Natural killer cell treated with Interleukin-12 subunit alpha and Interleukin-12 subunit beta and Interleukin-15 and Interleukin-18, amount 100 ng/mL, for 72 hours (primary cell): ENCODE results near the gene SLC15A5. TPM values are rescaled to one million over a fixed set of nuclear protein-coding genes. Genes with fewer than 3 reads are reported as not detected.

Experiments
- ATAC-seq, 2 donors: fragments of 150-1000 bp; cut with Tn5 transposase in 1 of 2; sonication (Bioruptor Pico), chemical (Tn5 transposase) in 1 of 2; 2 replicates each; pipeline ENCODE4 v1.10.0; 2021
- DNase-seq: peaks from one replicate; pipeline ENCODE4 v3.0.0; 2022; ENCODE audit warnings: low spot score
- H3K27ac Mint-ChIP-seq, 2 donors: 1 replicate in 1 of 2; 2 replicates in 1 of 2; pipeline ENCODE4 v1.8.0; 2022; ENCODE audit warnings: mixed read lengths in 2 of 2, mild to moderate bottlenecking in 1 of 2, moderate library complexity in 1 of 2
- H3K27me3 Mint-ChIP-seq, 2 donors: 1 replicate in 1 of 2; 2 replicates in 1 of 2; pipeline ENCODE4 v1.8.0; 2022; ENCODE audit warnings: mixed read lengths in 2 of 2
- H3K36me3 Mint-ChIP-seq: one replicate; pipeline ENCODE4 v1.8.0; 2022; ENCODE audit warnings: mixed read lengths
- H3K4me1 Mint-ChIP-seq, 2 donors: 1 replicate in 1 of 2; 2 replicates in 1 of 2; pipeline ENCODE4 v1.8.0; 2022; ENCODE audit warnings: low read depth in 2 of 2, mixed read lengths in 2 of 2, mild to moderate bottlenecking in 1 of 2
- H3K4me3 Mint-ChIP-seq: one replicate; pipeline ENCODE4 v1.8.0; 2022; ENCODE audit warnings: mixed read lengths
- H3K9me3 Mint-ChIP-seq: 2 replicates; pipeline ENCODE4 v1.8.0; 2022; ENCODE audit warnings: mixed read lengths
- total RNA-seq, 2 donors: library from RNA; stranded (reverse); gene quantifications; one replicate each; pipeline ENCODE4 v1.2.3, GENCODE V29; 2022

SLC15A5 gene
- total RNA-seq, 2 donors from 2014 or later = not detected

DNA sequence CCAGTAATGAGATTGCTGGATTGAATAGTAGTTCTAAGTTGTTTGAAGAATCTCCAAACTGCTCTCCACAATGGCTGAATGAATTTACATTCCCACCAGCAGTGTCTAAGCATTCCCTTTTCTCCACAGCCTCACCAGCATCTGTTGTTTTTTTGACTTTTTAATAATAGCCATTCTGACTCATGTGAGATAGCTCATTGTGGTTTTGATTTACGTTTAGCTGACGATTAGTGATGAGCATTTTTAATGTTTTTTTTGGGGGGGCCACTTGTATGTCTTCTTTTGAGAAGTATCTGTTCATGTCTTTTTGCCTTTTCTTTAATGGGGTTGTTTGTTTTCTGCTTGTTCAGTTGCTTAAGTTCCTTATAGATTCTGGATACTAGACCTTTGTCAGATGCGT is 8.1 kb upstream of the SLC15A5 start:
- no peak overlapping the region for H3K4me3 Mint-ChIP-seq
- H3K27ac Mint-ChIP-seq = no peak overlapping the region
- no peak for DNase-seq
- no peaks in the 10 kb centered on the region for H3K36me3 Mint-ChIP-seq
- H3K27me3 Mint-ChIP-seq = no peaks in the 10 kb centered on the region
- no peaks in the 10 kb centered on the region for H3K4me1 Mint-ChIP-seq
- peaks cover 13% of the 10 kb centered on the region for H3K9me3 Mint-ChIP-seq
- no peak for ATAC-seq

DNA sequence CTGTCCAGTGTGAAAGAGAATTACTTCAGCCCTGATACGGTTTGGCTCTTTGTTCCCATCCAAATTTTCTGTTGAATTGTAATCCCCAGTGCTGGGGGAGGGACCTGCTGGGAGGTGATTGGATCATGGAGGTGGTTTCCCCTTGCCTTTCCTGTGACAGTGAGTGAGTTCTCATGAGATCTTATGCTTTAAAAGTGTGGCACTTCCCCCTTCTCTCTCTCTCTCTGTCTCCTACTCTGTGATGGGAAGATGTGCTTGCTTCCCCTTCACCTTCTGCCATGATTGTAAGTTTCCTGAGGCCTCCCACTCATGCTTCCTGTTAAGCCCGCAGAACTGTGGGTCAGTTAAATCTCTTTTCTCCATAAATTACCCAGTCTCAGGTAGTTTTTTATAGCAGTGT is 5.5 kb upstream of the SLC15A5 start:
- H3K36me3 Mint-ChIP-seq = no peaks in the 10 kb centered on the region
- no peak overlapping the region for H3K4me3 Mint-ChIP-seq
- H3K27me3 Mint-ChIP-seq = no peaks in the 10 kb centered on the region
- ATAC-seq (no peak), DNase-seq (no peak)
- H3K27ac Mint-ChIP-seq = no peak overlapping the region
- H3K4me1 Mint-ChIP-seq = no peaks in the 10 kb centered on the region
- peaks cover 10% of the 10 kb centered on the region for H3K9me3 Mint-ChIP-seq

DNA sequence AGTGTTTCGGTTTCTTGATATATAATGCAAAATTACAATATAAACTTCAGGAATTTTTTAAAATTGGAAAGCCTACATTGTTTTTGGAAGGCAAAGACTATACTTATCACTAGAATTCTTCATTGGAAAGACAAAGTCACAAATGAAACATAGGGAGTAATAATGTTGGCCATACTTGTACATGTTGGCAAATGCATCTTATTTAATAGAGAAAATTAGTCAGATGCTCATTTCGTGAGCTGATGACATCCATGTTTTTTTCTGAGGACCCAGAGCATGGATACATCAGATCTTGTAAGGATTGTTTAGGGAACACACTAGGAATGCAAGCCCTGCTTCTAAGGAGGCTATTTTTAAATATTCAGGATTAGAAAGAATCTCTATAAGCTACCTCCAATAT is 4.6 kb upstream of the SLC15A5 start:
- H3K36me3 Mint-ChIP-seq = no peaks in the 10 kb centered on the region
- DNase-seq = no peak
- no peak overlapping the region for H3K27ac Mint-ChIP-seq
- no peak for ATAC-seq
- no peak overlapping the region for H3K4me3 Mint-ChIP-seq
- H3K9me3 Mint-ChIP-seq = peaks cover 6% of the 10 kb centered on the region
- H3K27me3 Mint-ChIP-seq = no peaks in the 10 kb centered on the region
- no peaks in the 10 kb centered on the region for H3K4me1 Mint-ChIP-seq

DNA sequence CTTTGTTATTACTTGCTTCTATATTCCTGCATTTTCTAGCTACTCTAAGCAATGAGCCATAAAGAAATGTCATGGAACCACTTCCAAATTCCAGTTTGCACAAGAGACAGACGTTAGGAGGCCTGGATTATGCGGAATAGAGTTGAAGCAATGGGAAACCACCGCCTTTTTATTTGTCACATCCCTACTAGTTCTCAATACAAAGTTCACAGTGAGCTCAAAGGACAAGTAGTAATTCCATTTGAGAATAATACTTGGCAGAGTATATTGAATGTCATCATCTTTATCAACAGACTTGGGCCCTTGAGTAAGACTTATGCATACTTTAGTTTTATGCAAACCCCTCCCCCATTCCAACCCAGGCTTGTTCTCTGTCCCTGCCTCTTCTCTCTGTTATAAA is 3.7 kb upstream of the SLC15A5 start:
- no peaks in the 10 kb centered on the region for H3K27me3 Mint-ChIP-seq
- H3K4me1 Mint-ChIP-seq = no peaks in the 10 kb centered on the region
- H3K9me3 Mint-ChIP-seq = peaks cover 10% of the 10 kb centered on the region
- no peak for DNase-seq
- no peak overlapping the region for H3K4me3 Mint-ChIP-seq
- H3K27ac Mint-ChIP-seq = no peak overlapping the region
- no peaks in the 10 kb centered on the region for H3K36me3 Mint-ChIP-seq
- ATAC-seq = no peak

DNA sequence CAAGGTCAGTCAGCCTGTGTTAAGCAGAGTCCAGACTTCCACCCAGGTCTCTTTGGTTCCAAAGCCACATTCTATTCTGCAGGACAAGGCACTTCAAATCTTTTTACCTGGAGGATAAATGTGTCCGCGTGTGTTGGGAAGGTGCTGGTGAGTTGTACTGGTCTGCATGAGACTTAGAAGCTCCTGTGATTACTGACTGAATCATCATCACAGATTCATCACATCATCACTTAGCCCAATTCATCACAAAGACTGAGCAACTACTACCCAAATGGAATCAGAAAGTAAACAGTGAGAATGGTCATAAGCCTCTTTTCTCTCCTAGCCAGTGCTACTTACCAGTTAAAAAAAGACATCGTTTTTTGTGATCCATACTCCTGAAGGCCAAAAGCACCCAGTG is 5.3 kb downstream of the SLC15A5 start:
- Mint-ChIP-seq H3K27ac (no peak overlapping the region), H3K36me3 (no peaks in the 10 kb centered on the region), H3K27me3 (no peaks in the 10 kb centered on the region), H3K4me1 (no peaks in the 10 kb centered on the region), H3K9me3 (peaks cover 17% of the 10 kb centered on the region), H3K4me3 (no peak overlapping the region)
- no peak for ATAC-seq
- DNase-seq = no peak

DNA sequence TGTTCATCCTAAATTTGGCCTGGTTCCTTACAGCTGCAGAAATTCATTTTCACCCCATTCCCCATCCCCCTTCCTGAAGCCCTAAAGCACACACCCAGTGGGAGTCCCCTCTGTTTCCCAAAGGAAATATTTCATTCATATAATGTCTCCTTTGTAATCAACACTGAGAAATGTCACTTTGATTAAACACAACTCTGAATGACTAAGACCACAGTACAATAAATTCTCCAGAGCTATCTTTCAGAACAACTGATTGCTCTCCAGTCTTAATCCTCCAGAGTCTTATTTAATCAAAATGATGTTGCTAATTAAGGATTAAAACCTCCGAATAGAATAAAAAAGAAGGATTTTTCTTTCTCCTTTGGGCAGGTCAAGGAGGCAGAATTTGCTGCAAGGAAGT is 6.4 kb downstream of the SLC15A5 start:
- no peak overlapping the region for H3K4me3 Mint-ChIP-seq
- H3K36me3 Mint-ChIP-seq = no peaks in the 10 kb centered on the region
- H3K4me1 Mint-ChIP-seq = no peaks in the 10 kb centered on the region
- no peak overlapping the region for H3K27ac Mint-ChIP-seq
- ATAC-seq (no peak), DNase-seq (no peak)
- peaks cover 12% of the 10 kb centered on the region for H3K9me3 Mint-ChIP-seq
- no peaks in the 10 kb centered on the region for H3K27me3 Mint-ChIP-seq

DNA sequence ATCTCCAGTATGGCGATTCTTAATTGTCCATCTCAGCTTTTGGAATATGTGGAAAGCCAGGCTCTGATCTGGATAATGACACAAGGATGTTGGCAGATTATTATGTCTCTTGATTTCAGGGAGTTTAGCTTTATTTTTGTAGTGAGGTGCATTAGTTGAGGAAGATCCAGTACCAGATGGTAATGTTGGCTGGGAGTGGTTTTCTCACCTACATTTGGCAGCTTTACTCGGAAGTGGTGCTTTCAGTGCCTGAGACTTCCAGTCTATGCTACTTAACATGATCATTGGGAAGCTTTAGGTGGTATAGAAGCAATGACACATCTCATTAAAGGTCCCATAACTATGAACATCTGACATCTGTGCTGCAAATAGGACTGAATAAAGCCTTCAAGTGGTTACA is 7.5 kb downstream of the SLC15A5 start:
- H3K9me3 Mint-ChIP-seq = peaks cover 12% of the 10 kb centered on the region
- DNase-seq = no peak
- no peak overlapping the region for H3K4me3 Mint-ChIP-seq

DNA sequence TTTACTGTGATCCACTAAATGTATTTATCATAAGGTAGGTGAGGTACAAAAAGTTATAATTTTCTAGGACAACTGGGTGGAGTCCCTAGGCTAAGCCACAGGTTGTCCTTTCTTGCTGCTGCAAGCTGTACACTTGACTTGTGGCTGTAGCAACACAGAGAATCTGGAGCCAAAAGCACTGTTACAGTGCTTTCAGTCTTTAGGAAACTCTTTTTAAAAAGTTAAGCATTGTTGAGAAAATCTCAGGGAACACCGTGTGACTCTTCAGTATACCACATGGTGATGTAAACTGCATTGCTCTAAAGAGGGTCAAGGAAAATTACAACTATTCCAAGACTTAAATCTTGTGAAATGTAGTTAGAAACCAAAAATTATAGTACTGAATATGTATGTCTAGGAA is 11.4 kb downstream of the SLC15A5 start:
- Mint-ChIP-seq H3K36me3 (peaks cover 4% of the 10 kb centered on the region), H3K4me3 (no peak overlapping the region), H3K27ac (no peak overlapping the region), H3K27me3 (no peaks in the 10 kb centered on the region), H3K9me3 (peaks cover 20% of the 10 kb centered on the region), H3K4me1 (no peaks in the 10 kb centered on the region)
- ATAC-seq = no peak
- DNase-seq = no peak

More for the DNA sequence above, 7.5 kb downstream of the SLC15A5 start:
- Mint-ChIP-seq H3K4me1 (no peaks in the 10 kb centered on the region), H3K27ac (no peak overlapping the region), H3K36me3 (no peaks in the 10 kb centered on the region), H3K27me3 (no peaks in the 10 kb centered on the region)
- no peak for ATAC-seq

DNA sequence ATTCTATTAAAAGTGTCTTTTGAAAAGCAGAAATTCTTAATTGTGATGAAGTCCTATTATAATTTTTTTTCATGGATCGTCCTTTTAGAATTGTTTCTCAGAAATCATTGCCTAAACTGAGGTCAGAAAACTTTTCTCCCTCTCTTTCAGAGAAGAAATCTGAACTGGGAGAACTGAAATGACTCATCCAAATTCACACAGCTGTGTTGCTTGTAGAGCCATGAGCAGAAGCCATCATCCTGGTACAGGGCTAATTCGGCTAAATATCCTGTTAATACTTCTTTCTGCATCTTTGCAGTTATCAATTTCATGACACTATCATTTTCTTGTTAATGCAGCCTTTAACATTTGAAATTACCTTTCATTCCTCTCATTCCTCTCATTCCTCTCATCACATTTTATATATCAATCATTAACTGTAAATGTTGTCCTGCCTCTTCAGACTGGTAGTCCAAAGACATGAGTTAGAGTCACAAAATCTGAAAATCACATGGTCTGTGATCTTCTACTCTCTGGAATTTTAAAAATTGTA is 15.5 kb downstream of the SLC15A5 start:
- H3K36me3 Mint-ChIP-seq = peaks cover 4% of the 10 kb centered on the region
- no peak for ATAC-seq
- no peaks in the 10 kb centered on the region for H3K4me1 Mint-ChIP-seq
- H3K27me3 Mint-ChIP-seq = no peaks in the 10 kb centered on the region
- DNase-seq = no peak
- peaks cover 17% of the 10 kb centered on the region for H3K9me3 Mint-ChIP-seq
- H3K27ac Mint-ChIP-seq = no peak overlapping the region
- H3K4me3 Mint-ChIP-seq = no peak overlapping the region

DNA sequence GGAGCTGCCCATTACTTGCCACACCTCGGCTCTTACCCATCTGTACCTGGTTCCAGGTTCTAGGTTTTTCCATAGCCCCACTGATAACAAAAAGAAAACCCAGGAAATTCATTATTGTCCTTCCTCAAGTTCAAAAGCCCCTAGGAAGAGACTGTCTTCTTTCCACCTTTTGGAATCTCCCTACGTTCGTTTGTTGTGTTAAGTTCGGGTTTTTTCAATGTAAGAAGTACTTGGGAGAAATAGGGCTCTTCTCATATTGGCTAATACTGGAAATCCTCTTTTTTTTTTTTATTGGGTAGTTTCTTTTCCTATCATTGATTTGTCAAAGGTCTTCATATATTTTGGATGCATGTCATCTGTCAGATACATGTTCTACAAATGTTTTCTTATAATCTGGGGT is 17.3 kb downstream of the SLC15A5 start:
- ATAC-seq (no peak), DNase-seq (no peak)
- H3K27me3 Mint-ChIP-seq = no peaks in the 10 kb centered on the region
- H3K4me3 Mint-ChIP-seq = no peak overlapping the region
- peaks cover 17% of the 10 kb centered on the region for H3K9me3 Mint-ChIP-seq
- H3K4me1 Mint-ChIP-seq = no peaks in the 10 kb centered on the region
- H3K36me3 Mint-ChIP-seq = peaks cover 4% of the 10 kb centered on the region
- no peak overlapping the region for H3K27ac Mint-ChIP-seq

DNA sequence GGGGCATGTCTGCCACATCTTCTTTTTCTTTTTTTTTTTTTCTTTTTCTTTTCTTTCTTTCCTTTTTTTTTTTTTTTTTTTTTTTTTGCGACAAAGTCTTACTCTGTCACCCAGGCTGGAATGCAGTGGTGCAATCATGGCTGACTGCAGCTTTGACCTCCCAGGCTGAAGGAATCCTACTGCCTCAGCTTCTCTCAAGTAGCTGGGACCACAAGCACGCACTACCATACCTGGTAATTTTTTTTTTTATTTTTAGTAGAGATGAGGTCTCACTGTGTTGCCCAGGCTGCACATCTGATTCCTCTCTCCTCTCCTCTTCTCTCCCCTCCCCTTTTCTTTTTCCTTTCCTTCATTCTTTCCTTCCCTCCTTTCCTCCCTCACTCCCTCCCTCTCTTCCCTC is 18.5 kb downstream of the SLC15A5 start:
- H3K27me3 Mint-ChIP-seq = no peaks in the 10 kb centered on the region
- DNase-seq (no peak), ATAC-seq (no peak)
- peaks cover 14% of the 10 kb centered on the region for H3K9me3 Mint-ChIP-seq
- peaks cover 4% of the 10 kb centered on the region for H3K36me3 Mint-ChIP-seq
- no peak overlapping the region for H3K27ac Mint-ChIP-seq
- H3K4me1 Mint-ChIP-seq = no peaks in the 10 kb centered on the region
- H3K4me3 Mint-ChIP-seq = no peak overlapping the region

DNA sequence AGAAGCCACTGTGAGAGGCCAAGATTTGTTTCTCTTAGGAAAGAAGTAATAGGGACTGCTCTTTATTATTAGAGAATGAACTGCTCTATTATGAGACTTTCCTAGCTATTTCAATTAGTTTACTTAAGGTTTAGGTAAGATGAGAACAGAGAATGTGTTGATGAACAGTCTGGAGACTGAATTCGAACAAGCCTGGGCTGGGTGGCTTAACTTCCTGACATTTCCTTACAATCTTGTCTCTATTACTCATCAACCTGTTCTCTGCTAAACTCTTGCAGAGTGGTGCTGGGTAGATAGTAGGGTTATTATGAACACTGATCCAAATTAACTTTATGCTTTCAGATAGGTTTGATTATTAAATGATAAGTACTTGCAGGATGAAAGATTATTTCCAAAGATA is 31.2 kb downstream of the SLC15A5 start:
- ATAC-seq (no peak), DNase-seq (no peak)
- H3K36me3 Mint-ChIP-seq = no peaks in the 10 kb centered on the region
- no peaks in the 10 kb centered on the region for H3K4me1 Mint-ChIP-seq
- no peak overlapping the region for H3K27ac Mint-ChIP-seq
- H3K4me3 Mint-ChIP-seq = no peak overlapping the region
- H3K27me3 Mint-ChIP-seq = no peaks in the 10 kb centered on the region
- peaks cover 14% of the 10 kb centered on the region for H3K9me3 Mint-ChIP-seq

DNA sequence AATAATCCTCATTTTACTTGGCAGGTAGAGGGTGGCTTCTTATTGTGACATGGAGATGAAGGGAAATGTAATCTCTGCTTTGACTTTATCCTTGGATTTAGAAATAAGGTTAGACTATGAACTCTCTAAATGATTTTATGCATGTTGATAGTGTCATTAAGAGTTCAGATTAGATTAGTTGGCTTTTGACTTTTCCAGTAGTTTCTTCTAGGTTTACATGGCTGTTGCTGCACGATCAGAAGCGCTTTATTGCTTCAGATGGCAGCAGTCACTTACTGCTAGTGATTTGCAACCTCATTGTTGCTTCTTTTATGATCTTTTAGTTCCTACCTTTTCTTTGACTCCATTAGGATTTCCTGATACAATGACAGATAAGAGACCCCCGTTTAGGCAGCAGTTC is 32.3 kb downstream of the SLC15A5 start:
- H3K9me3 Mint-ChIP-seq = peaks cover 14% of the 10 kb centered on the region
- no peaks in the 10 kb centered on the region for H3K27me3 Mint-ChIP-seq
- no peaks in the 10 kb centered on the region for H3K36me3 Mint-ChIP-seq
- DNase-seq = no peak
- H3K4me1 Mint-ChIP-seq = no peaks in the 10 kb centered on the region
- H3K27ac Mint-ChIP-seq = no peak overlapping the region
- H3K4me3 Mint-ChIP-seq = no peak overlapping the region
- ATAC-seq = no peak

DNA sequence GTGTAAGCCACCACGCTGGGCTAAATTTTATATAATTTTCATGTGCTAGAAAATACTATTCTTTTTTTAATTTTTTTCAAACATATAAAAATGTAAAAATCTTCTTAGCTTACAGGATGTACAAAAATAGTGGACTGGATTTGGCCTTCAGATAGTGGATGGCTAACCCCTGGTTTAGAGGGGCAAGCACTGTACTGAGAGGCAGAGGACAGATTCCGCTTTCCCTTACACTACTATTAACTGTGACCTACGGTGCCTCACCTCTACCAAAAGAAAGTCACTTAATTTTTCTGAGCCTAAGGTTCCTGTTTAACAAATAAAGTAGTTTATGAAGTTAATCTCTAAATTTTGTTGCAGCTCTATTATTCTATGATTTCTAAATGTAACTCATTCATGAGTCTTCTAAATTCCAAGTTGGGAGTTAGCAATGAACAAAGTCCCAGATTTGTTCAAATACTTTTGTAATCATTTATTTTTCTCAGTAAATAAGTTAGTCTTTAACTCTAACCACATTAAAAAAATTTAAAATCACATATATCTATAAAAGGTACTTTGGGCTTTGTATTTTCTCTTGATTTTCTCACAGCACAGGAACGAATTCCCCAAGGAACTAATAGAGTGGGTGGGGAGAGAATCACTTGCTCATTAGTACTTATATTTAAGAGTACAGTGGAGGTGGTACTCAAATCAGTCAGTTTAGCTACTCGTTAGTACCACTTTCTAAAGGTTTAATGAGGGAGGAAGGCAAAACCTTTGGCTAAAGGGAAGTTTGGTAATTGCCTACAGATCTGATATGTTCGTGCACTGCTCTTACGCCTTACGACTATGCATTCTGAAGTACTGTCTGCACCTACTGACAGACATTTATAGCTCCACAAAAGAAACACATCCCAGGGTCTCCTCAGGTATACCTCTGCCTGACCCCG is 33.7 kb downstream of the SLC15A5 start:
- H3K27ac Mint-ChIP-seq = no peak overlapping the region
- no peaks in the 10 kb centered on the region for H3K27me3 Mint-ChIP-seq
- H3K4me3 Mint-ChIP-seq = no peak overlapping the region
- no peak for ATAC-seq
- H3K4me1 Mint-ChIP-seq = no peaks in the 10 kb centered on the region
- H3K36me3 Mint-ChIP-seq = no peaks in the 10 kb centered on the region
- DNase-seq = no peak
- peaks cover 14% of the 10 kb centered on the region for H3K9me3 Mint-ChIP-seq
